ENCODE data around the gene ARID4A. TPM values are rescaled to one million over a fixed set of nuclear protein-coding genes. Genes with fewer than 3 reads are reported as not detected.

The ARID4A gene
- total RNA-seq, 1 experiment from 2014 or later, result 12.5 TPM

GRCh38 chr14:58282925-58283593 lies 15.3 kb upstream of the ARID4A start (continued):
- no peak for TF ChIP-seq PRDM15 (CRISPR knock-in tag; IDR thresholded peaks at IDR 0.05)

GRCh38 chr14:58283730-58284129 lies 14.6 kb upstream of the ARID4A start:
- Mint-ChIP-seq H3K27ac (no peak overlapping the region), H3K4me1 (no peaks in the 10 kb centered on the region), H3K36me3 (peaks cover 57% of the 10 kb centered on the region), H3K9me3 (no peaks in the 10 kb centered on the region), H3K27me3 (ENCODE audit: low read depth) (no peaks in the 10 kb centered on the region), H3K4me3 (no peak overlapping the region)
- no peak for TF ChIP-seq ETV6 (CRISPR knock-in tag; IDR thresholded peaks at IDR 0.05)
- no peak for TF ChIP-seq HMGA2 (CRISPR knock-in tag; IDR thresholded peaks at IDR 0.05)
- TF ChIP-seq NFE2L1 (CRISPR knock-in tag; IDR thresholded peaks at IDR 0.05), result no peak
- TF ChIP-seq PRDM15 (CRISPR knock-in tag; IDR thresholded peaks at IDR 0.05), result no peak
- no peak for TF ChIP-seq MAX (CRISPR knock-in tag; IDR thresholded peaks at IDR 0.05)
- TF ChIP-seq ATF3 (CRISPR knock-in tag; conservative IDR thresholded peaks at IDR 0.05), result no peak
- TF ChIP-seq ZBTB21 (CRISPR knock-in tag; IDR thresholded peaks at IDR 0.05; ENCODE audit: borderline replicate concordance), result no peak
- no peak for TF ChIP-seq MYBL2 (CRISPR knock-in tag; IDR thresholded peaks at IDR 0.05)
- TF ChIP-seq MLX (CRISPR knock-in tag; IDR thresholded peaks at IDR 0.05), result no peak
- TF ChIP-seq NR1H2 (CRISPR knock-in tag; IDR thresholded peaks at IDR 0.05), result no peak
- no peak for TF ChIP-seq ZNF317 (CRISPR knock-in tag; IDR thresholded peaks at IDR 0.05; ENCODE audit: borderline replicate concordance, low read depth)
- TF ChIP-seq ZMAT4 (CRISPR knock-in tag; IDR thresholded peaks at IDR 0.05), result no peak
- no peak for TF ChIP-seq USF1 (CRISPR knock-in tag; IDR thresholded peaks at IDR 0.05)
- no peak for TF ChIP-seq ATF6 (CRISPR knock-in tag; IDR thresholded peaks at IDR 0.05)
- no peak for TF ChIP-seq CBFB (CRISPR knock-in tag; IDR thresholded peaks at IDR 0.05; ENCODE audit: low read depth)
- TF ChIP-seq RELA (CRISPR knock-in tag; IDR thresholded peaks at IDR 0.05; ENCODE audit: borderline replicate concordance), result no peak
- no peak for DNase-seq (ENCODE audit: low spot score)
- ChIA-PET CTCF (no interaction called here), POLR2A (no interaction called here)
- no peak for ATAC-seq
